Measurements from ENCODE around the gene NES. TPM values are rescaled to one million over a fixed set of nuclear protein-coding genes. Genes with fewer than 3 reads are reported as not detected.
A peak's percentile ranks its signal among the peaks of the same experiment; 100 is the strongest.

NES gene
- total and polyA plus RNA-seq, 2 of the 8 experiments (the other 6 are each of a cell fraction or from before 2014, with no cell fraction given), result 13.3 to 135 TPM

DNA sequence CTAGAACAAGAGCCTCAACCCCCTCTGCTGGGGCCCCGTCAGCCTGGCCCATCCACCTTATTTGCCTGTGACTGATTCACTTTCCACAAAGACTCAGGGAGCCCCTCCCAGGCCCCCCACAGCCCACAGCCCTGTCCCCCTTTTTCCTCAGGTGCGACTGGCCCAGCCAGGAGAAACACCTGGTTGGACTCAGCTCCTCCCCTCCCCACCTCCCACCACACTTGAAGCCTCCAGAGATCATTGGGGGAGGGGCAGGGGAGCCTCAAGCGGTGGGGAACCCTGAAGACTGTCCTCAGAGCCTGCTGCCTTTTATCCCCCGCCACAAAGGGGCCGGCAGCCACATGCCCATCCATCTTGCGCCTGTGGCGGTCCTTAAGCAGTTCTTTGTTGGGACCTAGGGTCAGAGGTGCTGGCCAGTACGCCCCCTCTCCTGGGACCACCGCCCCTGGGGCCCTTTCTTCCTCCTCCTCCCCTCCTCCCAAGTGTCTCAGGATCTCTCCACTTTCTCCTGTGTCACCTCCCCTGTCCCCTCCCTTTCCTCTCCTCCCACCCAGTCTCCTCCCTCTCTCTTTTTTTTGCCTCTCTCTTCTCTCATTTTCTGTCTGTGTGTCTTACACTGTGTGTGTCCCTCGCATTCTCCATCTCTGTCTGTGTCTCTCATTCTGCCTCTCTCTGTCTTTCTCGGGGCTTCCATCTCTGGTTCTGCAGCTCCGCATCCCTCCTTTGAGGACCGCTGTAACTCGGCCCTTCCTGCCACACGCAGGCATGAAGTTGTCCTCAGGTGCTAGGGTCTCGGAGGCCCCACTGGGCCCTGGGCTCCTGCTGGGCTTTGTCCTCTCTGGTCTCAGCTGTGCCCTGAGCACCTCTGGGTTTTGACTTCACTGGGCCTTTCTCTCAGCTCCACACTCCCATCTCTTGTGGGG is 16.0 kb upstream of the NES start:
- peaks cover 10% of the 10 kb centered on the region; the same call in 1 of the 2 replicates for H3K23me2 ChIP-seq (ENCODE audit: low read depth, low read length)
- ChIA-PET CTCF (ENCODE audit: partially characterized antibody) (interaction anchor here (4.4 to 66.0 kb wide), 6 partner anchors 6 to 196 kb away, joined by 29 to 4284 read pairs (median 513); partner anchors contain the start of genes BCAN, CRABP2, HAPLN2 and INSRR), POLR2A (ENCODE audit: partially characterized antibody) (interaction anchor here (0.6 to 13.9 kb wide), 21 partner anchors 9 to 194 kb away, joined by 3 to 530 read pairs (median 5); partner anchors contain the start of genes CRABP2, HAPLN2, HDGF and ISG20L2)
- peak overlapping the region; percentile 98; the same call in 1 of the 2 replicates for H2AK5ac ChIP-seq (ENCODE audit: low read depth, low read length)
- peak overlapping the region; percentile 74; the same call in 1 of the 2 replicates for H2BK15ac ChIP-seq (ENCODE audit: low read length)
- peak overlapping the region; percentile 30 for H2BK120ac ChIP-seq (replicated peaks; ENCODE audit: low read depth, low read length)
- H3K56ac ChIP-seq (replicated peaks; ENCODE audit: insufficient read length, low read depth, low read length), result peak overlapping the region; percentile 70
- no peak overlapping the region for H2AFZ ChIP-seq (ENCODE audit: low read length)
- no peak overlapping the region for H3K23ac ChIP-seq (ENCODE audit: insufficient read length)
- H3K9me3 ChIP-seq (ENCODE audit: insufficient read depth in 2 of 2, low read depth in 1 of 2, low read length in 1 of 2), result no peaks in the 10 kb centered on the region
- peak overlapping the region; percentile 96 for H4K91ac ChIP-seq (replicated peaks; ENCODE audit: insufficient read length, low read length)
- peak overlapping the region in 2 of 4 experiments; percentile 60; a peak in 4 of 7 replicates for H3K9ac ChIP-seq (replicated peaks in 1 of 4; ENCODE audit: extremely low read depth in 1 of 4, low read depth in 3 of 4, low read length in 3 of 4)
- peaks cover 0 to 4% (median 0%) of the 10 kb centered on the region in 4 experiments; a peak in 1 of 8 replicates for H3K36me3 ChIP-seq (ENCODE audit: control insufficient read depth in 2 of 4, insufficient read depth in 4 of 4, low read length in 3 of 4)
- H4K8ac ChIP-seq (ENCODE audit: extremely low read depth, insufficient read depth, low read length), result peak overlapping the region; percentile 60; the same call in 1 of the 2 replicates
- peaks cover 24 to 51% (median 38%) of the 10 kb centered on the region in 4 experiments for H3K4me1 ChIP-seq (replicated peaks in 1 of 4; ENCODE audit: control insufficient read depth in 3 of 4, insufficient read depth in 4 of 4, low read length in 3 of 4)
- H3K27ac ChIP-seq (ENCODE audit: low read depth, low read length), result peak overlapping the region; percentile 83
- H3K27me3 ChIP-seq (replicated peaks in 1 of 4; ENCODE audit: control insufficient read depth in 3 of 4, extremely low read depth in 1 of 4, insufficient read depth in 3 of 4, low read length in 3 of 4), result peaks cover 0 to 7% (median 0%) of the 10 kb centered on the region in 4 experiments; a peak in 2 of 7 replicates
- no peaks in the 10 kb centered on the region for H3K79me1 ChIP-seq (ENCODE audit: low read depth, low read length)
- peak overlapping the region; percentile 44 for H4K5ac ChIP-seq (ENCODE audit: insufficient read length, low read depth, low read length)
- DNase-seq (ENCODE audit: low read depth in 1 of 2, low spot score in 2 of 2), result peak; percentile 94 to 96
- peak overlapping the region; percentile 99 for H2BK12ac ChIP-seq (ENCODE audit: low read depth, low read length)
- peak overlapping the region; percentile 73 for H3K4ac ChIP-seq (replicated peaks; ENCODE audit: insufficient read length, low read depth, low read length)
- peak overlapping the region; percentile 14 to 72 for H3K4me2 ChIP-seq (ENCODE audit: insufficient read depth in 1 of 2, low read depth in 2 of 2, low read length in 2 of 2)
- H3K4me3 ChIP-seq (ENCODE audit: extremely low read depth in 1 of 4, insufficient read depth in 2 of 4, low read depth in 3 of 4, low read length in 4 of 4), result peak overlapping the region in 3 of 4 experiments; percentile 11 to 49 (median 32); a peak in 4 of 8 replicates
- H3K14ac ChIP-seq (ENCODE audit: insufficient read length), result no peak overlapping the region
- FAIRE-seq, result no peak
- peak overlapping the region; percentile 94; the same call in 1 of the 2 replicates for H2BK20ac ChIP-seq (ENCODE audit: low read length)
- H2BK5ac ChIP-seq (ENCODE audit: low read depth, low read length), result peak overlapping the region; percentile 97
- peak overlapping the region; percentile 93 for H3K18ac ChIP-seq (ENCODE audit: extremely low read depth, low read length)
- WGBS, 2 experiments (ENCODE audit: extremely low coverage in 1 of 2, insufficient coverage in 1 of 2, insufficient read length in 1 of 2, insufficient replicate concordance in 2 of 2, low coverage in 1 of 2, low lambda C conversion rate in 2 of 2, missing lambda C conversion rate in 1 of 2), result 14% methylated on average over 10 of the region's 16 CpGs; no CpG with 5 or more reads in 1 of the 2 experiments
- no peaks in the 10 kb centered on the region for H4K20me1 ChIP-seq (replicated peaks in 1 of 2; ENCODE audit: control insufficient read depth in 1 of 2, insufficient read depth in 2 of 2, low read length in 2 of 2)
- H3K79me2 ChIP-seq (ENCODE audit: control insufficient read depth in 1 of 2, insufficient read depth in 2 of 2, low read length in 2 of 2), result no peaks in the 10 kb centered on the region
- TF ChIP-seq BACH1 (IDR thresholded peaks at IDR 0.05; ENCODE audit: low read length), result peak; percentile 41; the same call in 1 of the 2 replicates
- no peak for TF ChIP-seq RNF2 (IDR thresholded peaks at IDR 0.05; ENCODE audit: borderline replicate concordance, low read depth, low read length, missing control alignments, poor library complexity, severe bottlenecking)
- peak; percentile 83 for TF ChIP-seq ASH2L (IDR thresholded peaks at IDR 0.05; ENCODE audit: low read length)
- TF ChIP-seq, protein P1, sequence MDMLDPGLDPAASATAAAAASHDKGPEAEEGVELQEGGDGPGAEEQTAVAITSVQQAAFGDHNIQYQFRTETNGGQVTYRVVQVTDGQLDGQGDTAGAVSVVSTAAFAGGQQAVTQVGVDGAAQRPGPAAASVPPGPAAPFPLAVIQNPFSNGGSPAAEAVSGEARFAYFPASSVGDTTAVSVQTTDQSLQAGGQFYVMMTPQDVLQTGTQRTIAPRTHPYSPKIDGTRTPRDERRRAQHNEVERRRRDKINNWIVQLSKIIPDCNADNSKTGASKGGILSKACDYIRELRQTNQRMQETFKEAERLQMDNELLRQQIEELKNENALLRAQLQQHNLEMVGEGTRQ (IDR thresholded peaks at IDR 0.05; ENCODE audit: low read length), result no peak
- TF ChIP-seq EGR1 (IDR thresholded peaks at IDR 0.05; ENCODE audit: borderline replicate concordance, low read depth, low read length), result no peak; the same call in 1 of the 2 replicates
- TF ChIP-seq CTBP2 (IDR thresholded peaks at IDR 0.05; ENCODE audit: borderline replicate concordance, insufficient read depth, insufficient read length, low read length), result no peak
- TF ChIP-seq TAF1 (IDR thresholded peaks at IDR 0.05; ENCODE audit: low read depth, low read length), result peak; percentile 44; the same call in 1 of the 2 replicates
- TF ChIP-seq ZNF274 (IDR thresholded peaks at IDR 0.05; ENCODE audit: borderline replicate concordance, extremely low read depth, low read length), result no peak
